ENCODE results near the gene USH1C. TPM values are rescaled to one million over a fixed set of nuclear protein-coding genes. Genes with fewer than 3 reads are reported as not detected.

USH1C gene
- total RNA-seq, 1 donor from 2014 or later, result 1.4 TPM

DNA sequence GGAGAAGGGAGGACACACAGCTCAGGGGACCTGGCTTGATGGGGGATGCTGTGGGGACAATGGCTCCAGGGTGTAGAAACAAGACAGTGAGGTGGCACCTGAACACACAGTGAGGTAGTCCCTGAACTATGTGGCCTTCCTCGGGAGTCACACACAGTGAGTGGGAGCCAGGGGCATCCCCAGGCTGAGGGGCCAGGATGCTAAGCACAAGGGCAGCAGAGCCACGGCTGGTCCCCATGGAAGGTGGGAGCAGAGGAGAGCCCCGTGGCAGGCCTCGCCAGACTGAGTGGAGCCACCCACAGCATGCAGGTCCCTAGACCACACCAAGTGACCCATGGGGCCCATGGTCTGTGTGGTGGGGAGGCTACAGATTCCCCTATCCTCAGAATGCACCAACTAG is 41.6 kb downstream of the USH1C start:
- Mint-ChIP-seq H3K9me3 (ENCODE audit: unreplicated experiment) (no peaks in the 10 kb centered on the region), H3K4me3 (ENCODE audit: unreplicated experiment) (no peak overlapping the region), H3K27ac (ENCODE audit: unreplicated experiment) (no peak overlapping the region), H3K27me3 (ENCODE audit: unreplicated experiment) (peaks cover 9% of the 10 kb centered on the region), H3K4me1 (ENCODE audit: unreplicated experiment) (no peaks in the 10 kb centered on the region), H3K36me3 (ENCODE audit: low read depth, unreplicated experiment) (no peaks in the 10 kb centered on the region)
- TF ChIP-seq, protein P1, sequence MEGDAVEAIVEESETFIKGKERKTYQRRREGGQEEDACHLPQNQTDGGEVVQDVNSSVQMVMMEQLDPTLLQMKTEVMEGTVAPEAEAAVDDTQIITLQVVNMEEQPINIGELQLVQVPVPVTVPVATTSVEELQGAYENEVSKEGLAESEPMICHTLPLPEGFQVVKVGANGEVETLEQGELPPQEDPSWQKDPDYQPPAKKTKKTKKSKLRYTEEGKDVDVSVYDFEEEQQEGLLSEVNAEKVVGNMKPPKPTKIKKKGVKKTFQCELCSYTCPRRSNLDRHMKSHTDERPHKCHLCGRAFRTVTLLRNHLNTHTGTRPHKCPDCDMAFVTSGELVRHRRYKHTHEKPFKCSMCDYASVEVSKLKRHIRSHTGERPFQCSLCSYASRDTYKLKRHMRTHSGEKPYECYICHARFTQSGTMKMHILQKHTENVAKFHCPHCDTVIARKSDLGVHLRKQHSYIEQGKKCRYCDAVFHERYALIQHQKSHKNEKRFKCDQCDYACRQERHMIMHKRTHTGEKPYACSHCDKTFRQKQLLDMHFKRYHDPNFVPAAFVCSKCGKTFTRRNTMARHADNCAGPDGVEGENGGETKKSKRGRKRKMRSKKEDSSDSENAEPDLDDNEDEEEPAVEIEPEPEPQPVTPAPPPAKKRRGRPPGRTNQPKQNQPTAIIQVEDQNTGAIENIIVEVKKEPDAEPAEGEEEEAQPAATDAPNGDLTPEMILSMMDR (IDR thresholded peaks at IDR 0.05; ENCODE audit: unreplicated experiment), result no peak
- no peak for DNase-seq (ENCODE audit: low spot score)

DNA sequence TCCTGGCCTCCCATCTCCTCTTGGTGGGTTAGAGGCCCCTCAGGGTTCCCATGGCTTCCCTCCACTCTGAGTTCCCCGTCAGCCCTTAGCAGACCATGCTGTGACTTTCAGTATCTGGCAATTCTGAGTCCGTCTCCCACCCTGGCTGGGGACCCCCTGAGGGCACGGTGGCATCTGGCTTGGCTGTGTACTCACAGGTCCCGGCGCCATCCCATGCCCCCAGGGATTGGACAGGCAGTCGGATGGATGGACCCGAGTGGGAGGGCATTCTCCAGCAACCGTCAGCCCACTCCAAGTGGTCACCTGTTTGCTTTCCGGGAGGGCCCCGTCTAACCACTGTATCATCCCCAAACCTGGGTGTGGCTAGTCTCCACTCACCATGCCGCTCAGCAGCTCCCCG is 43.5 kb downstream of the USH1C start:
- Mint-ChIP-seq H3K4me1 (ENCODE audit: unreplicated experiment) (peaks cover 4% of the 10 kb centered on the region), H3K27ac (ENCODE audit: unreplicated experiment) (no peak overlapping the region), H3K27me3 (ENCODE audit: unreplicated experiment) (peaks cover 8% of the 10 kb centered on the region), H3K4me3 (ENCODE audit: unreplicated experiment) (no peak overlapping the region), H3K36me3 (ENCODE audit: low read depth, unreplicated experiment) (no peaks in the 10 kb centered on the region), H3K9me3 (ENCODE audit: unreplicated experiment) (no peaks in the 10 kb centered on the region)
- no peak for DNase-seq (ENCODE audit: low spot score)
- TF ChIP-seq, protein P1 (IDR thresholded peaks at IDR 0.05; ENCODE audit: unreplicated experiment), result no peak

DNA sequence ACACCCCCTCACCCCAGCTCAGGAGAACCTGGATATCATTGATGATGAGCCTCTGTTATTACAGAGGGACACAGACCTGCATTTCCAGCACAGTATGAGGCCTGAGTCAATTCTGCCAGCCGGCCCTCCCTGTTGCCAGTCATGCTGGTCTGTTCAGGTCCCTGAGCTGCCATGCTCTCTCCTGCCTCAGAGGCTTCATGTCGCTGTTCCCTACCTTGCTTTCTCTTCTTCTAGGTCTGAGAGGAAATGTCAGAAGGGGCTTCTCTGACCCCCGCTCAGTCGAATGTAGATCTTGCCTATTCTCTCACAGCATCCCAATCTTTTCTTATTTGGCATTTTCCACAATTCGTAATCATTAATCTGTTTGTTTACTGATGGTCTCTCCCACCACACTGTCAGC is 45.7 kb downstream of the USH1C start:
- Mint-ChIP-seq H3K4me3 (ENCODE audit: unreplicated experiment) (no peak overlapping the region), H3K9me3 (ENCODE audit: unreplicated experiment) (no peaks in the 10 kb centered on the region)
- TF ChIP-seq, protein P1 (IDR thresholded peaks at IDR 0.05; ENCODE audit: unreplicated experiment), result no peak

DNA sequence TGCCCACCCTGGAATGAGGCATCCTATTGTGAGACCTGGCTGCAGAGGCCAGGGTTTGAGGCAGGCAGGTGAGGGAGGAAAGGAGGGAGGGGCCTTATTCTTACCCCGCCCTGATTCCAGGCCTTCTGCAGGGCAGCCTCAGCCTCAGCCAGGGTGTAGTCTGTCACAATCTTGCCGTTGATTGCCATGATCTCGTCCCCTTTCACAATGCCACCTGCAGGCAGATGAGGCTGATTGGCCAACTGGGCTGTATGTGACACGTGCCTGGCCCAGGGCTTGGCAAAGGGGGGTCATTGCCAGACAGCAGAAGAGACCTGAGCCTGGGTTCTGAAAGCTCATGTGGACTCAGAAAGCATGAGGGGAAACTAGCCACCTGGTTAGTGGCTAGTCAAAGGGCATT is 46.2 kb downstream of the USH1C start:
- H3K27ac Mint-ChIP-seq (ENCODE audit: unreplicated experiment), result no peak overlapping the region
- H3K4me1 Mint-ChIP-seq (ENCODE audit: unreplicated experiment), result peaks cover 4% of the 10 kb centered on the region
- TF ChIP-seq, protein P1 (IDR thresholded peaks at IDR 0.05; ENCODE audit: unreplicated experiment), result no peak
- H3K36me3 Mint-ChIP-seq (ENCODE audit: low read depth, unreplicated experiment), result no peaks in the 10 kb centered on the region
- H3K4me3 Mint-ChIP-seq (ENCODE audit: unreplicated experiment), result no peak overlapping the region
- peaks cover 8% of the 10 kb centered on the region for H3K27me3 Mint-ChIP-seq (ENCODE audit: unreplicated experiment)
- DNase-seq (ENCODE audit: low spot score), result no peak
- H3K9me3 Mint-ChIP-seq (ENCODE audit: unreplicated experiment), result no peaks in the 10 kb centered on the region

More for the DNA sequence above, 45.7 kb downstream of the USH1C start:
- H3K27ac Mint-ChIP-seq (ENCODE audit: unreplicated experiment), result no peak overlapping the region
- DNase-seq (ENCODE audit: low spot score), result no peak
- H3K27me3 Mint-ChIP-seq (ENCODE audit: unreplicated experiment), result peaks cover 8% of the 10 kb centered on the region
- no peaks in the 10 kb centered on the region for H3K36me3 Mint-ChIP-seq (ENCODE audit: low read depth, unreplicated experiment)
- H3K4me1 Mint-ChIP-seq (ENCODE audit: unreplicated experiment), result peaks cover 4% of the 10 kb centered on the region

DNA sequence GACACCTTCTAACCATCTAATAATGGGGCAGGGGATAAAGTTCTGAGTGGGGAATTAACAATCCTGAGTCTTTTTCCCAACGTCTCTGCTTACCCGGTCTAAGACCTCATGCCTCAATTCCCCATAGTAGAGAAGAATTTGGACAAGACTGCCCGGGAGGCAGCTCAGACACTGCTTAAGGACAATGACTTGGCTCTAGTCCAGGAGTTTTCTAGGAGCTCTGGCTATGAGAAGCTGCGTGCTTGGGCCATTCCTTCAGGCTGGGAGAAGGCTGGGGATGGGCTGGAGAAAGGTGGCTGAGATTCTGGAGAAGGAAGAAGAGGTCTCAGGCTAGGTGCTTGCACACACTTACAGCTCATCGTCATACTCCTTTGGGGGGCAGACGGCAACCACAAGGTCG is 47.8 kb downstream of the USH1C start:
- no peak for DNase-seq (ENCODE audit: low spot score)
- TF ChIP-seq, protein P1 (IDR thresholded peaks at IDR 0.05; ENCODE audit: unreplicated experiment), result no peak
- peaks cover 7% of the 10 kb centered on the region for H3K27me3 Mint-ChIP-seq (ENCODE audit: unreplicated experiment)
- H3K4me1 Mint-ChIP-seq (ENCODE audit: unreplicated experiment), result peaks cover 4% of the 10 kb centered on the region
- no peak overlapping the region for H3K4me3 Mint-ChIP-seq (ENCODE audit: unreplicated experiment)
- H3K9me3 Mint-ChIP-seq (ENCODE audit: unreplicated experiment), result no peaks in the 10 kb centered on the region
- no peak overlapping the region for H3K27ac Mint-ChIP-seq (ENCODE audit: unreplicated experiment)
- no peaks in the 10 kb centered on the region for H3K36me3 Mint-ChIP-seq (ENCODE audit: low read depth, unreplicated experiment)
